WI38 (cell line): ENCODE results near the gene PABPN1L.

Source experiments
- H3K4me3 ChIP-seq: 2 replicates; pipeline ENCODE4 v1.5.1; 2011; ENCODE audit warnings: low read depth, mild to moderate bottlenecking, control low read depth, low read length
- TF ChIP-seq, protein P1 (sequence below): IDR thresholded peaks from 2 replicates; pipeline ENCODE4 v1.5.1; 2012; ENCODE audit warnings: low read depth, mild to moderate bottlenecking, control low read depth, low read length

Gene PABPN1L

GRCh38 chr16:88871349-88871702, 4.9 kb upstream of the PABPN1L start:
- H3K4me3 ChIP-seq = no peak overlapping the region
- TF ChIP-seq, protein P1, sequence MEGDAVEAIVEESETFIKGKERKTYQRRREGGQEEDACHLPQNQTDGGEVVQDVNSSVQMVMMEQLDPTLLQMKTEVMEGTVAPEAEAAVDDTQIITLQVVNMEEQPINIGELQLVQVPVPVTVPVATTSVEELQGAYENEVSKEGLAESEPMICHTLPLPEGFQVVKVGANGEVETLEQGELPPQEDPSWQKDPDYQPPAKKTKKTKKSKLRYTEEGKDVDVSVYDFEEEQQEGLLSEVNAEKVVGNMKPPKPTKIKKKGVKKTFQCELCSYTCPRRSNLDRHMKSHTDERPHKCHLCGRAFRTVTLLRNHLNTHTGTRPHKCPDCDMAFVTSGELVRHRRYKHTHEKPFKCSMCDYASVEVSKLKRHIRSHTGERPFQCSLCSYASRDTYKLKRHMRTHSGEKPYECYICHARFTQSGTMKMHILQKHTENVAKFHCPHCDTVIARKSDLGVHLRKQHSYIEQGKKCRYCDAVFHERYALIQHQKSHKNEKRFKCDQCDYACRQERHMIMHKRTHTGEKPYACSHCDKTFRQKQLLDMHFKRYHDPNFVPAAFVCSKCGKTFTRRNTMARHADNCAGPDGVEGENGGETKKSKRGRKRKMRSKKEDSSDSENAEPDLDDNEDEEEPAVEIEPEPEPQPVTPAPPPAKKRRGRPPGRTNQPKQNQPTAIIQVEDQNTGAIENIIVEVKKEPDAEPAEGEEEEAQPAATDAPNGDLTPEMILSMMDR = no peak

DNA sequence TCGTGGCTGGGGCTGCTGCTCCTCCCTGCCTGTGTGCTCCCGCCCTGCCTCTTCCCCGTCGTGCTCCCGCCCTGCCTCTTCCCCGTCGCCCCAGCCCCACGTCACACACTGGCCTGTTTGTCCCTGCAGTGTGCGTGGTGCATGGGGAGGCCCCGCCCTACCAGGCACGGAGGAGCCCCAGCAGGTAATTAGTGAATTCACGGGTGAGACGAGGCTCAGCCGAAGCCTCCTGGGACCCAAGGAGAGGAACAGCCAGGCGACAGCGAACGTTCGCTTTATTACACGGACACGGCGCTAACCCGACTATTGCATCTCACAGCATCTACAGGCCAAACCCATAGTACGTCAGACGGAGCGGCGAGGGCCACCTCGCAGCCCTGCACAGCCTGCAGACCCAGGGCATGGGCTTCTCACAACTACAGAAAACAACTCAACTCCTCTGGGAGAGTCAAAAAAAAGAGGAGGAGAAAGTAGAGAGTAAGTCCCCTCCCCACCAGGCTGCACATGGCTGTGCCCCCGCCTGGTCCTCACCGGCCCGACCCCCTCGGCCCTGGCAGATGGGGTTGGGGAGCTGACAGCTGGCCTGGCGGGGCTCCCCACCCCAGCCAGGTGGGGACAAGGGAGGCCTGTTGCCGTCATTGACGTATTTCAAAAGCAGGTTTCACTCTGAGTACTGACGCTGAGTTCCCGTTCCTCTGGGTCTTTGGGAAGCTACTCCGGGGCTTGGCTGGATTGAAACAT, 4.3 kb upstream of the PABPN1L start:
- TF ChIP-seq, protein P1 = no peak
- H3K4me3 ChIP-seq = no peak overlapping the region

GRCh38 chr16:88869673-88869980, 3.2 kb upstream of the PABPN1L start:
- H3K4me3 ChIP-seq = no peak overlapping the region
- TF ChIP-seq, protein P1 = no peak

DNA sequence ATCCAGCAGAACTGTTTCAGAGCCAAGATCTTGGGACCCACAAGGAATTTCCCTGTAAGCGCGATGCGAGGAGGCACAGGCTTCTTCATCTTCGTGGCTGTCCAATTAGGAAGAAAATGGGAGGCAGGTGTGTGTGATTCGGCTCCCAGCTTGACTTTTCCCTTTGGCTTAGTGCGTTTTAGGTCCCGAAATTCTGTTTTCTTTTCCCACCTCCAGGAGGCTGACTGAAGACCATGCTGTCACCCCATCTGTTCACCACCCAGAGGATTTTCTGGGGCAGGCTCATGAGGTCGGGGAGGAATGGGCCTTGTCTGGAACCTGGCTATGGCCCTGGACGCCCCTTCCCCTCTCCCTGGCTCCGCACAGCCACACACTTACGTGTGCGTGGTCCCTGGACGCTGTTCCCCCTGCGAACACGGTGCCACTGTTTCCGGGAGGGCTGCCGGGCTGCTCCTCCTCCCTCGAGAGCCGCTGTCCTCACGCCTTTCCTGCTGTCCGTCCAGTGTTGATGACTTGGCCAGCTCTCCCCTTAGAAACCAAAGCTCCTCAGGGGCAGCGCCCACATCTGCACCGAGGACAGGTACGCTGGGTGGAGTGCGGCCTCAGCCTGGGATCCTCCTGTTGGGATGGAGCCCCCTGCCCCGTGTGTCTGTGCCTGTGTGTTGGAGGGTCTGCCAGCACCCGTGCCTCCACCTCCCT, 2.7 kb upstream of the PABPN1L start:
- TF ChIP-seq, protein P1 = no peak
- H3K4me3 ChIP-seq = no peak overlapping the region

- H3K4me3 ChIP-seq = no peak overlapping the region
- TF ChIP-seq, protein P1 = no peak
Measured at GRCh38 chr16:88867581-88868246, 1.3 kb upstream of the PABPN1L start.

DNA sequence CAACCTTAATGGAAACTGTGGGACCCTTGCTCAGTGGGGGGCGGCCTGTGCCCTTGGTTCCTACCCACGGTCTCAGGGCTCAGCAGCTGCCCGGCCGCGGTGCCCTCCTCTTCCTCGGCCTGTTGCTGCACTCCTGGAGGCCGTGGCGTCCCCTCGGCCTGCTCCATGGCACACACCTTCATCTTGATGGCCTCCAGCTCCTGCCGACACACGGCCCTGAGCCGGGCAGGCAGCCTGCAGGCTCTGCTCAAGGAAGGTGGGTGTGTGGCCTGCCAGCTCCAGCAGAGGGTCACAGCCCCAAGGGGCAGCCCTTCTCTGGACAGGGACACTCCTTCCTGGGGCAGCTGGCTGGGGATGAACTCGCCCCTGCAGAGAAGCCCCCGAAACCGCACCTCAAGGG, 718 bp downstream of the PABPN1L start:
- H3K4me3 ChIP-seq = no peak overlapping the region
- TF ChIP-seq, protein P1 = no peak

DNA sequence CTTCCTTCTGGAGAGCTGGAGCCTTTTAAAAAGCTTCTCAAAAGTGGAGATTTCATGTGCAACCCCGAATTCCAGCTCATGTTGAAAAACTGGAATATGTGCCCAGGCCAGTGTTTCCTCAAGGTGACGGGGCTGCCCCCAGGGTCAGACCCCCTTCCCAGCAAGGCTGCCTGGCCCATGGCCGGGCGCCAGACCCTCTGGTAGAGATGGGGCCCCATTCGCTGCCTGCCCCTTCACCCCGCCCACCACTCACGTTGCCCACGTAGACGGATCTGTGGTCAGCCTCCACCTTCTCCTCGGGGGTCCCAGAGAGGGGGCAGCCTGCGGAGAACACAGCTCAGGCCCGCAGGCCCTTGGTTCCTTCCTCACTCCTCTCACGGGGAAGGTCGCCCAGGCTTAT, 1.1 kb downstream of the PABPN1L start:
- TF ChIP-seq, protein P1 = no peak
- H3K4me3 ChIP-seq = no peak overlapping the region
